Suppressor macrophage (primary cell): Measurements from ENCODE around the gene BIK.

Experiments
- DNase-seq, 4 experiments: peaks; one replicate each; pipeline ENCODE4 v3.0.0-alpha.2; 2020 to 2022

The BIK gene

GRCh38 chr22:43162412-43163150, 52.0 kb downstream of the BIK start:
- DNase-seq: no peak

DNA sequence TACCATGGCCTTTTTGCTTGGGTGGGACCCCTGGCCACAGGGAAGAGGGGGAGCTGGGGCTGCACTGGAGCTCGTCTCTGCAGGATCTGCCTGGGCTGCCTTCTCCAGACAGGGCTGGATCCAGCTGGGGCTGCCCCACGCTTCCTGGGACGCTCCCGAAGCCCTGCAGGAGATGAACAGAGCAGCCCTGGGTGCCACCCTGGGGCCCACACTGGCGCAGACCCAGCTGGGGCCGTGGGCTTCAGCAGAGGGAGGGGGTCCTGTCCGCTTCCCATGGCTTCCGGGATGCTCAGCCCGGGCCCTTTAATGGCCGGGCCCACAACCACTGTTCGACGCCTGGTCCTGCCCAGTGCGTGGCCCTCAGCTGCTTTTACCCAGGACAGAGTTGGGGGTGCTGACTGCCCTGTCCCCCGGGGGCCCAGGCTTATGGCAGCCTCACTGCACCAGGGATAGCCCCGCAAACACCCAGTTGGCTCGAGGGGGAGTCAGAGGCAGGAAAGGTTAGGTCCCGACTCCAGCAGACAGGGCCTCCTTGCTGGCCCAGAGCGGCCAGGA, 52.8 kb downstream of the BIK start:
- no peak for DNase-seq

DNA sequence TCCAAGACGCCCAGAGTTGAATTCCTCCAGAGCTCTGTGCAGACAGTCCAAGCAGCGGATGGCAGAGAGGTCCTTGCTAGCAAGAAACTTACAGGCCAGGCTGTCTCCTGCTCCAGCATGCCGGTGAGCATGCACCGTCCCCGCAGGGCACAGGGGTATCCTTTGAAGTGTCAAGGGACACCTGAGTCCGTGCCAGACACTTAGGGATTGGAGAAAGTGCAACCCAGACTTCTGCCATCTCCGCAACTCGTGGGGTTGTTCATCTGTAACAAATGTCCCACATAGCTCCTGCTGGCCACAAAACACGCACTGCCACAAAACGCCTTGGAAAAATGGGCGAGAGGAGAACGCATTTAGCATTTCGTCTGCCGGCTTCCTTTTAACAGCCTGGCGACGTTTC, 54.1 kb downstream of the BIK start:
- no peak for DNase-seq

DNA sequence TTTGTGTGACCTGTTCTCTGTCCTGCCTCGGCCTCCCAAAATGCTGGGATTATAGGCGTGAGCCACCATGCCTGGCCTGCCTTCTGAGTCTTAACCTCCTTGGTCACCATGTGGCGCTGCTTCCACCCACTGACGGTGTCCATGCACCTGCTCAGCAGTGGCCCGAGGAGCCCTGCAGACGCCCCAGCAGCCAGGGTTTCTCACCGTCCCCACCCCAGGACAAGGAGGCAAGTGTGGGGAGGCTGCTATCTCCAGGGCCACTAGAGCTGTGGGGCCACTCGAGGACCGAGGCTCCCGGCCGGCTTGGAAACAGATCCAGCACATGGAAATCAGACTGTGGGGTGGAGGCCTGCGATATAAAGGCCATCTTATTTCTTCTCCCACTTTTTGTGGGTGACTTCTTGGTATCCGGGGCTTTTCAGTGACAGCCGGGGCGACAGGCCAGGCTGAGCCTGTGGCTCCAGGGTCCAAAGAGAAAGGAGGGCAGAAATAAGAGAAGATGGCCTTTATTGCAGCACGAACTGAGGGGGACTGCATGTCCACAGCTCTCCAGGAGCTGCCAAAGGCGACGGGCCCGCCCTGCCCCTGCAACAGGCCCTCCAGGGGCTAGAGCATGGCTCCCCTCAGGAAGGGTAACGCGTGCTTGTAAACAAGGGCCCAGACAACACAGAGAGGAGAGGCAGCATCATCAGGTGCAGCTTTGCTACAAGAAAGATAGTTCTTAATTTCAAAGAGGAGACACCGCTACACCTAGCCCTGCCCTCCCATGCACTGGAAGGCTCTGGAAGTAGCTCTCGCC, 55.8 kb downstream of the BIK start:
- no peak for DNase-seq

DNA sequence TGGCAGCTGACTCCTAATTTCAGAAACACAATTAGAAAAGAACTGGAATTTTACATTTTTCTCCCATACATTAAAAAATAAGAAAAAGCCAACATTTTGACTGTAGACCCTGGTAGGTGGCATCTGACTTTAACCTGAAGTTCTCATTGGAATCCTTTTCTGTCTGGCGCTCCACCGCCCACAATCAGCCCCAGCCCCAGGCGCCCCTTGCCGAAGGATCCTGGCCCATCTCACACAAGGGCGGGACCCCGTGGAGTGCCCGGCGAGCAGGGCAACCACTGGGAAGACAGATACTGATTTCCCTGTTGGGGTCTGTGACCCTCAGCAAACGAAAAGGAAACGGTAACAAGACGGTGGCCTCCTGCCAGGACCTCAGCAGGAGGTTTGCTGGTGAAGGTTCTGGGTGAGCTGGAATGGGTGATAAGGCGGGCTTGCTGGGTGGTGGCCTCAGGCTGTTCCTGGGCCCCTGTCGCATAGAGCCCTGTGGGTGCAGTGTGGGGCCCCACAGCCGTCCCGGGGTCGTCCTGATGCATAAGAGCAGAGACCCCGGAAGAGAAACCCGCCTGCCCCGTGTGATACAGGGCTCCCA, 56.5 kb downstream of the BIK start:
- peak in 1 of 4 experiments; percentile 0 for DNase-seq

GRCh38 chr22:43168471-43169309, 58.1 kb downstream of the BIK start:
- DNase-seq: peak in 1 of 4 experiments; percentile 3

DNA sequence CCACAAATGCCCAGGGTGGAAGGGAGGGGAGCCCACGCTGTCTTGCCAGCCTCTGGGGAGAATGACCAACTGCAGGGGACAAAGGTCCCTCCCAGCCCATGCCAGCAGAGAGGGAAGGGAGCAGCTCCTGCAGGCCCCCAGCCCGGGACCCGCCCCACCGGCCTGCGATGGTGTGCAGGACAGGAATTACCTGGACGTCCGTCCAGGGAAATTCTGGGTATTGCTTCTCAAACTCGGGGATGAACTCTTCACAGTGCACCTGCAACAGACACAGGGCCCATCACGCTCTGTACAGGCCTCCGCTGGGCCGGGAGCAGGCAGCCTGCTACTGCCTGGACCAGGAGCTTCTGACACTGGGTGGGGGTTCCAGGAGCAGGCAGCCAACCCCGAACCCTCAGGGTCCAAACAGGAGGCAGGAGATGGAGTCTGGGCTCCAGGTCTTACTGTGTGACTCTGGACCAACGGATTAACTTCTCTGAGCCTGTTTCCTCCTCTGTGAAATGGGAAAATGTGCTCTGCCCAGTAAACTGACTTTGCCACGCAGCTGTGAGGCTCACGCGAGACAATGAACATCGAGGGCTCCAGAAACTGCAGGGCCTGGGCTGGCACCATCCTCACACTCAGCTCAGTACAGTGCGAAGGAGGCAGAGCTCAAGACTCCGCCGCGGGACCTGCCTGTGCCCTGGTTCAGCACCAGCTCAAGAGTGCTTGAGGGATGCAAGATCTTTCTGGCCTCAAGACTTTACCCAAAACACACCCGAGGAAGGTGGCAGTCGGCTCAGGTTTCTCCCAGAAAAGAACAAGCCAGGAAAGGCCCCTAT, 59.0 kb downstream of the BIK start:
- no peak for DNase-seq

DNA sequence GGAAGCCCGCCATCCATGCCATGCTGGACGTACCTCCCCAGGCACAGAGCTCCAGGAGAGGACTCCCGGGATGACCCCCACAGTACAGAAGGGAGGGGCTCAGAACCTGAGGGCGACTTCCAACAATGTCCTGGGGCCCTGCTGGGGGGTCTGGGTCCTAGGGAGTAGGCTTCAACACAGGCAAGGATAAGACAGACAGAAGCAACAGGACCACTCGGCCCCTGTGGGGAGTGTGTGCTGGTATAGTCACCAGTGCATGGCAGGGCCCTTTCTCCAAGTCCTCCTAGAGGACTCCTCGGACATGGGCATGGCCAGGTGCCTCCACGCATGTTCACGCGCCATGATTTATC, 59.6 kb downstream of the BIK start:
- DNase-seq: no peak

GRCh38 chr22:43171019-43171491, 60.5 kb downstream of the BIK start:
- DNase-seq: no peak

GRCh38 chr22:43171607-43172006, 61.1 kb downstream of the BIK start:
- DNase-seq: no peak

- no peak for DNase-seq
These were observed 61.6 kb downstream of the BIK start for GRCh38 chr22:43172191-43172590.

DNA sequence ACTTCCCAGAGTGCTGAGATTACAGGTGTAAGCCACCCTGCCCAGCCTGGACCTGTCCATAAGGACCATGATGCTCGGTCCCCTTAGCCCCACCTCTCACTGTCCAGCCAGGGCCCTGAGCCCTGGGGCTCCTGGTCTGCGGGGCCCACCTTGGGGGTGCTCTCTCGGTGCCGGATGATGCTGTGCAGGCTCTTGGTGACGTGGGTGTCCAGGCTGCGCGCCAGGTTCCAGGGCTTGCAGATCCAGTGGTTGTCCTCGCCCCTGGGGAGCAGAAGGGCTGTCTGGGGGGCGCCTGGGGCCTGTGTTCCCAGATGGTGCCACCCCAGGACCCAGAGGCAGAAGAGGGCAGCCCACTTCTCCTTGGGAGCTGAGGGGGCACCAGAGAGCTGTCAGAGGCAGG, 63.0 kb downstream of the BIK start:
- DNase-seq: no peak

GRCh38 chr22:43173976-43174720, 63.6 kb downstream of the BIK start:
- no peak for DNase-seq

DNA sequence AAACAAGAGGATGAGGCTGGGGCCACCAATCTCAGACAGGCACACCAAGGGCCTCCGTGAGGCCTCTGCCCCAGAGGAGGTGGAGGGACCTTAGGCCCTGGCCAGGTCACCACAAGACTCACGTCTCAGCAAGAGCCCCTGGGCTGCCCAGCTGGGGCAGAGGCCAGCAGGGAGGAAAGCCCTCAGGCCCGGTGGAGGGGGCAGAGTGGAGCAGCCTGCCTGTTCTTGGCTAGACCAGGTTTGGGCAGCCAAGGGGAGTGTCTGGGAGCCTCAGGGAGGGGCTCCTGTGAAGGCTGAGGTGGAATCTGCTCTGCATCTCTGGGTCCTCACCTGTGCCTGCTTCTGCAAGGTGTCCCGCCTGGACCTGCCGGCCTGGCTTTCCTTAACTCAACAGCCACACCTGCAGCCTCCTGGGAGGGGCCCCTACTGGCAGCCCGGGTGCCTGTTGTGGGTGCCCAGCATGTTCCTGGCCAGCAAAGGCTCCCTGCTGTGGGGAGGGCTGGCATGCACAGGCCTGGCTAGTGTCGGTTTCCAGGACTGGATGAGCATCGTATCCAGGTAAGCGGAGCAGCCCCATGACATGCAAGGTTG, 64.5 kb downstream of the BIK start:
- DNase-seq: no peak

- DNase-seq: no peak
These were observed 65.5 kb downstream of the BIK start for GRCh38 chr22:43176090-43176489.

GRCh38 chr22:43177479-43177878, 66.9 kb downstream of the BIK start:
- peak in 1 of 4 experiments; percentile 1 for DNase-seq
